Hypothalamus (tissue), 51 donors: ENCODE measurements around the gene PIANP.
A peak's percentile ranks its signal among the peaks of the same experiment; 100 is the strongest.

Experiments used
- DNase-seq, 51 donors: peaks; one replicate each; lab custom pipeline; 2025; lab: John Stamatoyannopoulos, UW

Gene PIANP

GRCh38 chr12:6684609-6685008 lies 16.0 kb downstream of the PIANP start:
- peak in 2 of 51 donors; percentile 5 to 10 for DNase-seq

GRCh38 chr12:6676962-6677361 lies 23.7 kb downstream of the PIANP start:
- no peak for DNase-seq

- no peak for DNase-seq
These were observed 28.5 kb downstream of the PIANP start for GRCh38 chr12:6672143-6672542.

GRCh38 chr12:6667559-6668210 lies 32.9 kb downstream of the PIANP start:
- DNase-seq = no peak

- DNase-seq = no peak
These were observed 34.4 kb downstream of the PIANP start for GRCh38 chr12:6666211-6666610.

- no peak for DNase-seq
These were observed 35.7 kb downstream of the PIANP start for GRCh38 chr12:6664902-6665301.

GRCh38 chr12:6662906-6663742 lies 37.5 kb downstream of the PIANP start, which contains the start of gene ING4:
Gene ING4 (minus strand): TSS chr12:6663119. CDS start chr12:6663101, 18 bp downstream.
- peak; percentile 45 to 99 (median 96) for DNase-seq

- DNase-seq = peak in 1 of 51 donors; percentile 53
These were observed 38.1 kb downstream of the PIANP start for GRCh38 chr12:6662602-6662905.

- DNase-seq = no peak
These were observed 46.6 kb downstream of the PIANP start for GRCh38 chr12:6653987-6654386.

- DNase-seq = no peak
These were observed 47.3 kb downstream of the PIANP start for GRCh38 chr12:6653342-6653741.

GRCh38 chr12:6652391-6652790 lies 48.2 kb downstream of the PIANP start:
- DNase-seq = no peak

GRCh38 chr12:6650832-6651231 lies 49.8 kb downstream of the PIANP start:
- no peak for DNase-seq

- DNase-seq = peak in 42 of 51 donors; percentile 19 to 79 (median 46)
These were observed 53.5 kb downstream of the PIANP start, which contains the start of gene ACRBP for GRCh38 chr12:6647083-6647604. Gene ACRBP (minus strand): TSS chr12:6647432. CDS start chr12:6647366, 66 bp downstream.

GRCh38 chr12:6646276-6647082 lies 54.1 kb downstream of the PIANP start:
- no peak for DNase-seq

GRCh38 chr12:6644903-6645302 lies 55.7 kb downstream of the PIANP start:
- peak in 18 of 51 donors; percentile 3 to 60 (median 26) for DNase-seq

- peak in 1 of 51 donors; percentile 35 for DNase-seq
These were observed 56.4 kb downstream of the PIANP start for GRCh38 chr12:6644257-6644596.
